Adipose tissue (tissue), 3 donors: ENCODE results near the gene ULBP1. TPM values are rescaled to one million over a fixed set of nuclear protein-coding genes. Genes with fewer than 3 reads are reported as not detected.
"Not testable (repeated sequence)": the region's sequence is repeated elsewhere in the genome, so short reads cannot be mapped to it uniquely, and the experiment has no call there.

ENCODE experiments used
- H3K27ac ChIP-seq: one replicate; pipeline ENCODE4 v1.5.1; 2013; ENCODE audit warnings: low read depth, low read length
- WGBS, 3 donors: extraction: QIAGEN DNeasy Blood & Tissue Kit; methylation state at CpG; one replicate each; pipeline ENCODE4 v1.1.7; 2013; 5-methylcytosine and 5-hydroxymethylcytosine counted together
- polyA plus RNA-seq, 3 donors: library from polyadenylated mRNA; stranded (reverse); fragments of 200-250 nt; gene quantifications; one replicate each; pipeline ENCODE4 v1.2.3, GENCODE V29; 2013
- donor health status: healthy with polysubstance abuse.
- donor health status: Bipolar disorder and iron deficiency.
- donor health status: healthy.

ULBP1 gene
- polyA plus RNA-seq, 3 donors, result 0.03 to 0.22 (median 0.16) TPM

DNA sequence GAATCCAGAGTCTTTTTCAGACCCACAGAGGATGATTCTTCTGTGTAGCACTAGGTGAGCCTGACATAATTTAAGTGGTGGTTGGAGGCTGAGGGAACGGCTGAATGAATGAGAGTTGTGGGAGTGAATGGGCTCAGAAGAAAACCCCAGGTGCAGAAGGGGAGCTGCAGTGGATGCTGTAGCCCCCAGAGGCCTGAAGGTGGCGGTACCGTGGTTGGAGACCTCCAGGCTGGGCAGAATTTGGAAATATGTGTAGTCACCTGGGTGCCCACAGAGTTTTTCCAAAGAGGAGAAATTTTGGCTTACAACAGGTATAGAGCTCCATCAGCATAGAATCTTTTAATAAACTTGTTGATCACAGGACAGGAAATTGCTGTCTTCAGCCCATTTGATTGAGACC, 34.3 kb upstream of the ULBP1 start:
- H3K27ac ChIP-seq, result no peak overlapping the region
- 9 to 12% (median 10%) methylated on average over 3 of the region's 3 CpGs for WGBS, 3 donors

DNA sequence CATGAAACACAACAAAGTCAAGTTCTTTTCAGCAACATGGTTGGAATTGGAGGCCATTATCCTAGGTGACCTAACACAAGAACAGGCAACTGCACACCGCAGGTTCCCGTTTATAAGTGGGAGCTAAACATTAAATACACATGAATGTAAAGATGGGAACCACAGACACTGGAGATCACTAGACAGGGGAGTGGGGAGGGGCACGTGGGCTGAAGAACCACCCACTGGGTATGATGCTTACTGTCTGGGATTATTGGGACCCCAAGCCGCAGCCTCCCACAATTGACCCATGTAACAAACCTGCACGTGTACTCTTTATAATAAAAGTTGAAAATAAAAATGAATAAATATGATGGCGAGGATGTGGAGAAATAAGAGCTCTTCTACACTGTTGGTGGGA, 32.2 kb upstream of the ULBP1 start:
- H3K27ac ChIP-seq, result no peak overlapping the region
- WGBS, 3 donors, result 70 to 78% (median 72%) methylated on average over 6 of the region's 6 CpGs

DNA sequence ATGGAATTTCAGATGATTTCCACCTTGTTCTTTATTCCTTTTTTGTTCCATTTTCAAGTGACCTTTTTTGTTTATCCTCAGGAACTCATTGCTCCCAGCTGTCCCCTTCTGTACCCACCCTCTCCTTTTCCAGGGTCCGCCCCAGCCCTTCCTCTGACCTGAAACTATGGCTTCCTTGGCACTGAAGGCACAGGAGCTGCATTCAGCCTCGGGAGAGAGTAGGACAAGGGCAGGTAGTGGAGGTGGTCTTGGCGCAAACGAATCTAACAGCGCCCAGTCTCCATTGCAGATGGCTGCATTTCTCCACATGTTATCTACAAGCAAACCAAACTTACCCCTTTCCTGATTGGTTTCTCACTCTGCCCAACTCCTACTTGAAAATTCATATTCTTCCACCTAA, 30.7 kb upstream of the ULBP1 start:
- no peak overlapping the region for H3K27ac ChIP-seq
- 42 to 54% (median 48%) methylated on average over 5 of the region's 5 CpGs for whole genome bisulfite sequencing, 3 donors

DNA sequence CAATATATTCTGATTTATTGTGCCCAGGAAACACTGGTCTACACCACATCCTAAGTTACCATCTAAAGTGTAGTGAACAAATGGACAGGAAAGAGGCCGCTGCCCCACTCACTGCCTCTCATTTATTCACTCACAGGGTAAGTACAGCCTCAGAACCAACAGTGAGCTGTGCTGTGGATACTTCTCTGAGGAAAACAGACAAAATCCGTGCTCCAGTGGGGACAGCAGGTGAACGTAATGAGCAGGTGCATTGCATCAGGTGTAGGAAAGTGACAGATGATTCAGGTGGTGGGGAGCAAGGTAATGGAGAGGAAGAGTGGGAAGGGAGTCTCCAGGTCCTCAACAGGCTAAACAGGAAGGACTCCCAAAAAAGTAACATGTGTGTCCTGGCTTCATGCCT, 30.3 kb upstream of the ULBP1 start:
- H3K27ac ChIP-seq, result no peak overlapping the region
- 31 to 35% (median 34%) methylated on average over 3 of the region's 3 CpGs for WGBS, 3 donors

DNA sequence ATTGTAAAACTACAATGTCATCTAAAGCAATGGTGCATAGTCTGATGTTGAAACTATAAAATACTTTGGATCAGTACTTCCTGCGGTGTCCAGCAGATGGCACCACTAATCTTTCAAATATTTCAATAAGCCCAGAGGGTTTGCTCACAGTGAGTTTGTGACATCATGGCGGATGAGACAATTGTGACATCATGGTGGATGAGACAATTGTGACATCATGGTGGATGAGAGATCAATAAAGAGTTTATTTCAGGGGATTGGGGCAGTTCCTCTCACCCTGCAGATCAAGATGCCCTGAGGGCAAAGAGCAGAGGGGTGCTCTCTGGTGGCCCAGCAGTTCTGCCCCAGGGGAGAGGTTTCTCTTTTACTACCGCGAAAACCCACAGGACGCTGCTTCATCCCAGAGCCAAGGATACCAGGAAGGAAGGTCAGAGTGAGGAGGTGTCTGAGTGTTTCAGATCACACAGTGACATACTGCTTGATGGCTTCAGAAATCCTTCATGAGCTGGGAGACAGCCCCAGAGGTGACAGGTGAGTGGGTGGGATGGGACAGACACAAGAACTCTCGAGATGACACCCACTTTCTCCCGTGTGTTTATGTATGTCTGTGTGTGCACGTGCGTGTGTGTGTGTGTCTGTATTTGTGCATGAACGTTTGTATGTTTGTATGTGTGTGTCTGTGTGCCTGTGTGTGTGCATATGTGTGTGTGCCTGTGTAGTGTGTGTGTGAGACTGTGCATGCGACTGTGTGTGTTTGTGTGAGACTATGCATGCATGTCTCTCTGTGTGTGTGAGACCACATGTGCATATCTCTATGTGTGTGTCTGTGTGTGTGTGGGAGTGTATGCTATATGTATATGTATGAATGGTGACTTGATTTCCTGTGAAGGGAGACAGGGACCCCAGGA, 29.2 kb upstream of the ULBP1 start:
- H3K27ac ChIP-seq, result no peak overlapping the region
- WGBS, 3 donors, result 31 to 38% (median 38%) methylated on average over 11 of the region's 11 CpGs

DNA sequence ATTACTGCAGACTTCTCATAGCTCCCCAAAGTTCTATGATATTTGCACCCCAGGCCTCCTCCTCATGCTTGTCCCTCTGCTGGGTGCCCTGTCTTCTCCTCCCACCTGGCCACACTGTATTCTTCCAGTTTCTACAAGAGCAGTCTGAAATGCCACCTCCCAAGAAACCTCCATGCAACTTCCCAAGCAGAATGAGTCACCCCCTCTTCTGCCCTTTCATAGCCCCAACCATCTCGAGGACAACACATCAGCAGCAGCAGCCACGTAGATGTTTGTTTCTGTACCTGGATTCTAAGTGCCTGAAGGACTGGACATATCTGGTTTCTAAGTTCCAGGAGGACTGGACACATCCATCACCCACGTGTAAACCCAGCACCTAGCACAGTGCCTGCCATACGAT, 28.5 kb upstream of the ULBP1 start:
- H3K27ac ChIP-seq, result no peak overlapping the region
- WGBS, 3 donors, result 38 to 64% (median 58%) methylated on average over 4 of the region's 4 CpGs

DNA sequence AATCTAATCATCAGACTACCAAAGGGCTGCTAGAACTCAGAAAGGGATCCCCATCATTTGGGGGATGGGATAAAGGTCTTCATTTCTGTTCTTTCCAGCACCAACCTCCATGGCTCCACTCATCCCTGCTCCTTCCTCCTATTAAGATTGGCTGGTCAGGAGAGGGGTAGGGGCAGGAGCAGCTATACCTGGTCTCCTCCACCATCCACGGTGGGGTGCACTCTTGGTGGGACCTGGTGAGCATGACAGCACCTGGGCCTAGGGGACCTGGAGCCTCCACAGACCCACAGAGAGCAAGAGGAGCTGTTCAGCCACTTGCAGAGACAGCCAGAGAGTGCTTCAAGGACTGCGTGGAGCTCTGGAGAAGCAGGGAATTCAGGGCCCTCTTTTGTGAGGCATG, 28.1 kb upstream of the ULBP1 start:
- 34 to 55% (median 50%) methylated on average over 2 of the region's 2 CpGs for WGBS, 3 donors

DNA sequence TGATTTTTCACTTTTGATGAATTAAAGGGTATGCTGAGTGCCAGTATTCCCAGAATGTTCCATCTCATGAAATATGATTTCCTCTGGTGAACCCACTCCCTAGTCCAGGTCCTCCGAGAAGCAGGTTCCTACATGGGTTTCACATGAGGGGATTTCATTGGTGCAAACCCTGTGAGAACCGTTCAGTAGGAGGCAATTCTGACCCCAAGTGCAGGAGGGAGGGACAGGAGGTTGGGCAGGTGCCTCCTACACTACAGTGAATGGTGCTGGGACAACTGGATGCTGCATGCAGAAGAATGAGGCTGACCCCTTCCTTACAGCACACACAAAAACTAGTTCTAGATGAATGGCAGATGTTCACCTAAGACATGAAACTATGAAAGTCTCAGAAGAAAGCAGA, 27.0 kb upstream of the ULBP1 start:
- H3K27ac ChIP-seq, result no peak overlapping the region
- WGBS, 3 donors, result 29 to 46% (median 43%) methylated on average over 2 of the region's 2 CpGs

More for the DNA sequence above, 28.1 kb upstream of the ULBP1 start:
- no peak overlapping the region for H3K27ac ChIP-seq

DNA sequence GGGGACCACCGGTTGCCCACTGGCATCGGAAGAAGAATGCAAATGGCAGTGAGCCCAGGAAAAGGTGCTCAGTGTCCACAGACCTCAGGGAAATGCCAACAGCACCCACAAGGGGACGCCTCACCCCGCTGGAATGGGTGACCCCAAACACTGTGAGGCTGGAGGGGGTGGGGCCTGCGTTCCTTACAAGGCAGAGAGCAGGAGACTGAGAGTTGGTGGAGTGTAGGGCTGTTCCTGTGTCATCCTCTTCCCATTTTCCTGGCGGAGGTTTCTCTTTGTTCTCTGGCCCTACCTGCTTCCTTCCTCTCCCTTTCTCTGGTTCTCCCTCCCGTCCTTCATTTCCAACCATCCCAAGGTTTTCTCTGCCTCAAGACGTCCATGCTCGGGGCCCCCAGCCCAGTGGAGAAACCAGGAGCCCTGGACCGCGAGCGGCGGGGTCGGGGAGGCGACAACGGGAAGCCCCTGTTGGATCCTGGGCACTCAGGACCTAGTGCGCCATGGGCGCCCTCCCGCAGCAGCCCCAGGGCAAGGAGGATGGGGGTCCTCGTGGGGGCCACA, 25.7 kb upstream of the ULBP1 start:
- H3K27ac ChIP-seq, result not testable (repeated sequence)
- WGBS, 3 donors, result 1 to 2% (median 2%) methylated on average over 14 to 15 of the region's 20 CpGs

DNA sequence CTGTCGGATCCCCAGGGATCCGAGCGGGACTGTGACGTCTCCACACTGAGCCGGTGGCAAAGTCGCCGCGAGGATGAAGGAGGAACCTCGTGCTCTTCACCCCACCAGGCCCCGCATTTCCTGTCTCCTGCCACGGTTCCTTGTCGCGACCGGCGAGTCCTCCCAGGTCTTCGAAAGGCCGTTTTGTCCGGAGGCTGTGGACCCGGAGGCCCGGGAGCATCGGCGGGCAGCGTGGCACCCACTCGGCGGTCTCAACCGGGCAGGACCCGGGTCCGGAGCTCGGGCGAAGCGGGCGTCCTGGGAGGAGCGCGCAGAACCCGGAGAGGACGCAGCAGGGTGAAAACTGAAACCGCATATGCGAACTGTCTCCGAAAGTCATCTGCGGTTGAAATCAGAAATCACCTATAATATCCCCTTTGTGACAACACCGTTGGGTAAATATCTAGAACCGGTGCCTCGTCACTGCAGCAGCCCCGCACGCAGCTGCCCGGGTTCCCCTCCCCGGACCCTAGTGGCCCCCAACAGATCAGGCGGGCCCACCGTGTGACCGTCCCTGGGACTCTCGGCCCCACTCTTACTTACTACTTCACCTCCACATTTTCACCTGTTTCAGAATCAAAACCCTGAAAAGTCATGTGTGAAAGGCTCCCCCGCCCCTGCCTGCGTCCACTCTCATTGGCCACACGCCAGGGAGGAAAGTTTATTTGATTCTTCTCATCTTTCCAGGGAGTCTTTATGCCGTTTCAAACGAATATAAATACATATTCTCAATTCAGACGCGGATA, 25.0 kb upstream of the ULBP1 start:
- WGBS, 3 donors, result 1 to 2% (median 2%) methylated on average over 58 of the region's 58 CpGs
- H3K27ac ChIP-seq, result no peak overlapping the region

DNA sequence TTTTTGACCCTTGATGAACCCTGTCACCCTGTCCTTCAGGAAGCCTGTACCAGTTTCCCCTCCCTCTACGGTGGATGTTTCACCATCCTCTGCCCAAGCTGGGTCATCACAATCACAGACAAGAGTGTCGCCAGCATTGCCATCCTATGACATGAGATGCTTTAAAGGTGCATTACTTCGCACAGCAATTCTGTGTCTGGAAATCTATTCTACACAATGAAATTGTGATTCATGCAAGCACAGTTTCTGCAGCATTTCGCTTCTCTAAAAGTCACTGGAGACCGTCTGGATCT, 24.4 kb upstream of the ULBP1 start:
- 26 to 37% (median 27%) methylated on average over 5 of the region's 5 CpGs for WGBS, 3 donors
- H3K27ac ChIP-seq, result no peak overlapping the region

DNA sequence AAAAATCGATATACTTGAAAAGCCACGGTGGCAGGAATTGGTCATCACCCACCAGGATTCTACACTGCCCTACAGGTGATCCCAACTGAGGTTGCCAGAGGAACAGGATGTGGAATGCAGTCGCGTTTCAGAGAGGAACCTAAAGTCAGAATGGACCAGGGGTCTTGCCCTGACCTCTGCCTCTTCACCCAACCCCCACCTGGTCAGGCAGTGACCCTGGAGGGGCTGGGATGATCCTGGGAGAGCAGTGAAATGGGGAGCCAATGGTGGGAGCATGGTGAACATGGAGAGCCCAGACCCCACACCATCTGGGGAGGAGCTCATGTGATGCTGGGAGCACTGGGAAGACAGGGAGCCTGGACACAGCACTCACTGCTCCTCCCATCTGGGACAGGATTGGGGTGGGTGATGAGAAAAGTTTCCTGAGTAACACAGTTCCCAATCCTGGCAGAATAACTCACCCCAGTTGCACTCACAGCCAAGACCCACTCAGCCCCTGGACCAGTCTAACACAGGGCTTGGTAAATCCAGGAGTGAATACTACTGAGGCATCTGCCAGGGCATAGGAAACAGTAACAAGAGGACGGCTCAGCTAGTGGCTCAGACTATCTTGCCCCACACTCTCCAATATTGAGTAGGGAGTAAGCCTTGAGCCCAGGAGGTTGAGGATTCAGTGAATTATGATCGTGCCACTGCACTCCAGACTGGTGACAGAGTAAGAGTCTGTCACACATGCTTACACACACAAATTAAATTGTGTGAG, 23.7 kb upstream of the ULBP1 start:
- WGBS, 3 donors, result 16 to 25% (median 17%) methylated on average over 6 of the region's 6 CpGs
- H3K27ac ChIP-seq, result no peak overlapping the region

DNA sequence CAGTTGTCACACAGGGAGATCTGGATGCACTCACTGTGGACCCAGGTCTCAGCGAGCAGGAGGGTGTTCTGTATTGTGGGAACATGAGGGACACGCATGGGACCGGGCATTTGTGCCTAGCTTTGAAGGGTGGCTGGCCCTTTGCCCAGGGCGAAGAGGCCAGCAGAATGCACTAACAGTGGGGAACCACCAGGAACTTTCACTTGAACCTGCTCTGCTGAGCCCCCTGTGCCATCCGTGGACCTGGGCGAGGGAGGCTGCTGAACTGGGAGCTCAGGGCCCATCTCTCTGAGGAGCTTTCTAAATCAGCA, 23.1 kb upstream of the ULBP1 start:
- H3K27ac ChIP-seq, result no peak overlapping the region
- WGBS, 3 donors, result 23 to 41% (median 29%) methylated on average over 6 of the region's 6 CpGs

DNA sequence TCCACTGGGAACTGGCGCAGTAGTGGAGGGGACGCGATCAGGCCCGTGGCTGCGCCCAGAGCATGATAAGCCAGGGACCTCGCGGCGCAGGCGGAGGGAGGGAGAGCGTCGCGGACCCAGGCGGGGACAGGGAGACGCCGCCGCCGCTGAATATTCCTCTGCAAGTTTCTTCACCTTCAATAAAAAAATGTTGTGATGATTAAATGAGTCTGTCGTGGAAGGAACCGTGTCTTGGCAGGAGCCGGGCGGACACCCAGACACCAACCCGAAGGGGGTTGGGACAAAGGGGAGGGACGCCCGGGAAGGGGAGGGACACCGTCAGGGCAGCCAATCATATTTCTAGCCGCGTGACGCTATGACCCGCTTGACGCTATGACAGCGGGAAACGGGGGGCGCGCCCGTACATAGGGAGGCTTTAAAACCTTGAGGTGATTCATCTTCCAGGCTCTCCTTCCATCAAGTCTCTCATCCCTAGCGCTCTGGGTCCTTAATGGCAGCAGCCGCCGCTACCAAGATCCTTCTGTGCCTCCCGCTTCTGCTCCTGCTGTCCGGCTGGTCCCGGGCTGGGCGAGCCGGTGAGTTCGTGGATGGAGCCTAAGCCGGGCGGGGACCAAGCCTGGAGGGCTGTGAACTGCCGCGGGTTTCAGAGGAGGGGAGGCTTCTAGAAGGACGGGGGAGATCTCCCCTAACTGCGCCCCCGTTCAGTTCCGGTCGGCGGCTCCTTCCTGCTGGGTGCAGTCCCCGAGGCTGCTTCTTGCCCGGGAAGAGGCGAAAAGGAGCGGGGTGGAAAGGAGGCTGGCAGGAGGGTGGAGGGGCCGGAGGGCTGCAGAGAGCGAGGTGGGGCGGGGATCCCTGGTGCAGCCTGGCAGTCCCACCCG, 21.9 kb upstream of the ULBP1 start, which contains the start of gene ULBP2:
Gene ULBP2, plus strand, starts transcription at position 432 of the 878 bp plus-strand sequence. Its CDS starts 59 bp downstream, at position 491.
- H3K27ac ChIP-seq, result no peak within 1 kb of the TSS
- WGBS, 3 donors, result 1 to 2% (median 1%) methylated on average over 61 to 62 of the region's 62 CpGs

DNA sequence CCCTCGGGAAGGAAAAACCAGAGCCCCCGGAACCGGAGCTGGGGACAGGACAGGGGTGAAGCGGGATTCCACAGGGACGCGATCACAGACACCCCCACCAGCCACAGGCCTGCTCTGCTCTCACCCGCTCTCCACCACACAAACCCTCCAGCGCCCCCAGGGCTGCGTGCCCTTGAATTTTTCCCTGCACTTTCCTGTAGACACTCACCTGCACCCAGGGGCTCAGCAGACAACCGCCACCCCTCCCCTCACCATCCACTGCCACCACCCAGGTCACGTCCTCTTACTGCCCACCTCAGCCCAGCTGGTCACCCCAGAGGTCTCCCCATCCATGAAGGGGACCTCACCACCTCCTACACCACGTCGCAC, 21.3 kb upstream of the ULBP1 start:
- WGBS, 3 donors, result 25 to 35% (median 28%) methylated on average over 11 to 13 of the region's 13 CpGs
- no peak overlapping the region for H3K27ac ChIP-seq

DNA sequence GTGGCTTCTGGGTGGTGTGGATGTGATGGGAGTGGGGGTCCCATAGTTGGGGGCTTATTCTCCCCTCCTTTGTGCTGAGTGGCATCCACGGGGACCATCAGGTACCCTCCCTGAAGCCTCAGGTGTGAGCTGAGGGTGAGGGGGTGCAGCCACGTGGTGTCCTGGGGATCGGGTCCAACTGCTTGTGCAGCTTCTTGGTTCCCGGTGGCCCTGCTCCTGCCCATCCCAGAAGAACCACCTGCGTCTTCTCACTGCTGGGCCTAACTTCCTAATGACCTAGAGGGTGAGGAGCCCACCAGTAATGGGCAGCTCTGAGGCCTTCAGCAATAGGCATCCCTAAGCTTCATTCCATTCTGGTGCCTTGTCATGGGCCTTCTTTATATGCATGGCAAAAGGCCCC, 20.4 kb upstream of the ULBP1 start:
- WGBS, 3 donors, result 68 to 86% (median 76%) methylated on average over 5 of the region's 5 CpGs
- H3K27ac ChIP-seq, result not testable (repeated sequence)

DNA sequence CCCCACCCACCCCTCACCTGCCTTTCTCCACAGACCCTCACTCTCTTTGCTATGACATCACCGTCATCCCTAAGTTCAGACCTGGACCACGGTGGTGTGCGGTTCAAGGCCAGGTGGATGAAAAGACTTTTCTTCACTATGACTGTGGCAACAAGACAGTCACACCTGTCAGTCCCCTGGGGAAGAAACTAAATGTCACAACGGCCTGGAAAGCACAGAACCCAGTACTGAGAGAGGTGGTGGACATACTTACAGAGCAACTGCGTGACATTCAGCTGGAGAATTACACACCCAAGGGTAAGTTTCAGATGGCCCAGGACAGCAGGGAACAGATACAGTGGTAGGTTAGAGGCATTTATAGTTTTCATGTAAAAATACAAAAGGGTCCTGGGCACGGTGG, 18.5 kb upstream of the ULBP1 start:
- H3K27ac ChIP-seq, result not testable (repeated sequence)
- 67 to 83% (median 82%) methylated on average over 3 to 5 of the region's 6 CpGs for WGBS, 3 donors

DNA sequence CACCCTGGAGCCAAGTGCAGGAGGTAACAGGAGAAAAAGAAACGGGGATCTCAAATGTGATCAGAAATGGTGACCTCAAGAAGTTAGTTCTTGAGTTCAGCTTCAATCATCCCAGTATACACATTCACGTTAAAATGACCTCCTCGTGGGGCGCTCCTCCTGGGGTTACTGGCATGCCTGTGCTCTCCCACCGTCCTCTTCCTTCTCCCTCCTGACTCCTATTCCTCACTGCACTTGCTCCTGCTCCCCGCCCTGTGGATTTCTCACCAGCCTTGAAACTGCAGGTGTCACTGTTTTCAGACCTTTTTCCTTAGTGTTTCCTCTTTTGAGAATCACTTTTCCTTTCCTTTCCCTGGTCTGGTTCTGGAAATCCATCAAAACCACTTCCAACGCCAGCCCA, 17.1 kb upstream of the ULBP1 start:
- WGBS, 3 donors, result 47 to 67% (median 65%) methylated on average over 7 of the region's 7 CpGs
- H3K27ac ChIP-seq, result not testable (repeated sequence)
